IPS DF 4.7 (cell line): Measurements from ENCODE around the gene ZC2HC1B.
"Not testable (repeated sequence)": the region's sequence is repeated elsewhere in the genome, so short reads cannot be mapped to it uniquely, and the experiment has no call there.

Source experiments
- DNase-seq: peaks from one replicate; pipeline ENCODE4 v3.0.0-alpha.2; 2013; ENCODE audit warnings: low spot score; ENCODE audit errors: extremely low read depth

The ZC2HC1B gene

GRCh38 chr6:143864234-143864633, at the start of gene ZC2HC1B:
Gene ZC2HC1B (plus strand): TSS chr6:143864474. CDS start chr6:143864540, 66 bp downstream.
- DNase-seq, result no peak

GRCh38 chr6:143817621-143818020, 46.7 kb upstream of the ZC2HC1B start:
- DNase-seq, result no peak

GRCh38 chr6:143821359-143821758, 42.9 kb upstream of the ZC2HC1B start:
- DNase-seq, result no peak

- no peak for DNase-seq
Observed at GRCh38 chr6:143822584-143823024, 41.7 kb upstream of the ZC2HC1B start.

- no peak for DNase-seq
Observed at GRCh38 chr6:143823548-143823947, 40.7 kb upstream of the ZC2HC1B start.

GRCh38 chr6:143828572-143828971, 35.7 kb upstream of the ZC2HC1B start:
- DNase-seq, result no peak

GRCh38 chr6:143836150-143836549, 28.1 kb upstream of the ZC2HC1B start:
- no peak for DNase-seq

- no peak for DNase-seq
Observed at GRCh38 chr6:143838395-143838794, 25.9 kb upstream of the ZC2HC1B start.

GRCh38 chr6:143839196-143839595, 25.1 kb upstream of the ZC2HC1B start:
- DNase-seq, result no peak

- DNase-seq, result no peak
Observed at GRCh38 chr6:143840595-143841265, 23.5 kb upstream of the ZC2HC1B start.

- DNase-seq, result no peak
Observed at GRCh38 chr6:143842461-143842901, 21.8 kb upstream of the ZC2HC1B start.

- DNase-seq, result peak; percentile 85
Observed at GRCh38 chr6:143842902-143843676, 21.2 kb upstream of the ZC2HC1B start, which contains the start of gene LTV1. Gene LTV1 (plus strand): TSS chr6:143843338. CDS start chr6:143843478, 140 bp downstream.

GRCh38 chr6:143843677-143843999, 20.6 kb upstream of the ZC2HC1B start:
- DNase-seq, result no peak

GRCh38 chr6:143844006-143844405, 20.3 kb upstream of the ZC2HC1B start:
- no peak for DNase-seq

- no peak for DNase-seq
Observed at GRCh38 chr6:143845033-143845432, 19.2 kb upstream of the ZC2HC1B start.

- DNase-seq, result not testable (repeated sequence)
Observed at GRCh38 chr6:143851706-143852105, 12.6 kb upstream of the ZC2HC1B start.

- DNase-seq, result not testable (repeated sequence)
Observed at GRCh38 chr6:143855057-143855456, 9.2 kb upstream of the ZC2HC1B start.

GRCh38 chr6:143856762-143857161, 7.5 kb upstream of the ZC2HC1B start:
- DNase-seq, result not testable (repeated sequence)

- no peak for DNase-seq
Observed at GRCh38 chr6:143857651-143858050, 6.6 kb upstream of the ZC2HC1B start.

GRCh38 chr6:143859891-143860660, 4.2 kb upstream of the ZC2HC1B start:
- no peak for DNase-seq

- no peak for DNase-seq
Observed at GRCh38 chr6:143863771-143864170, 503 bp upstream of the ZC2HC1B start.

- DNase-seq, result no peak
Observed at GRCh38 chr6:143867236-143867635, 3.0 kb downstream of the ZC2HC1B start.
